Measurements from ENCODE around the gene SLC8A2.
"Not testable (repeated sequence)": the region's sequence is repeated elsewhere in the genome, so short reads cannot be mapped to it uniquely, and the experiment has no call there.

Gene SLC8A2

GRCh38 chr19:47427241-47428176 lies 44.2 kb downstream of the SLC8A2 start:
- peak; percentile 51 to 58 for DNase-seq

- no peak for DNase-seq
Measured at GRCh38 chr19:47423203-47423882, 48.4 kb downstream of the SLC8A2 start.

GRCh38 chr19:47422417-47423163 lies 49.1 kb downstream of the SLC8A2 start:
- DNase-seq, result no peak

- no peak for DNase-seq
Measured at GRCh38 chr19:47421844-47422395, 49.8 kb downstream of the SLC8A2 start.

- DNase-seq, result no peak
Measured at GRCh38 chr19:47421244-47421786, 50.4 kb downstream of the SLC8A2 start.

- no peak for DNase-seq
Measured at GRCh38 chr19:47419789-47420188, 51.9 kb downstream of the SLC8A2 start.

GRCh38 chr19:47419030-47419783 lies 52.5 kb downstream of the SLC8A2 start, which contains the start of gene MEIS3:
Gene MEIS3, minus strand, starts transcription at chr19:47419527. Its CDS starts 446 bp downstream, at chr19:47419081.
- no peak for DNase-seq

- no peak for DNase-seq
Measured at GRCh38 chr19:47418692-47419029, 53.0 kb downstream of the SLC8A2 start.

GRCh38 chr19:47417746-47418691 lies 53.7 kb downstream of the SLC8A2 start:
- DNase-seq, result no peak

GRCh38 chr19:47417107-47417745 lies 54.5 kb downstream of the SLC8A2 start:
- DNase-seq, result no peak

- no peak for DNase-seq
Measured at GRCh38 chr19:47416643-47416985, 55.1 kb downstream of the SLC8A2 start.

- no peak for DNase-seq
Measured at GRCh38 chr19:47415953-47416642, 55.6 kb downstream of the SLC8A2 start.

GRCh38 chr19:47414469-47414868 lies 57.2 kb downstream of the SLC8A2 start:
- DNase-seq, result no peak

GRCh38 chr19:47413941-47414340 lies 57.8 kb downstream of the SLC8A2 start:
- no peak for DNase-seq

- DNase-seq, result not testable (repeated sequence)
Measured at GRCh38 chr19:47411696-47412095, 60.0 kb downstream of the SLC8A2 start.

- no peak for DNase-seq
Measured at GRCh38 chr19:47411101-47411500, 60.6 kb downstream of the SLC8A2 start.

- DNase-seq, result no peak
Measured at GRCh38 chr19:47408156-47408938, 63.3 kb downstream of the SLC8A2 start.

GRCh38 chr19:47407417-47407774 lies 64.3 kb downstream of the SLC8A2 start:
- DNase-seq, result no peak
